WTC11 (cell line): Measurements from ENCODE around the gene LPAR2. TPM values are rescaled to one million over a fixed set of nuclear protein-coding genes. Genes with fewer than 3 reads are reported as not detected.

ENCODE experiments used
- ATAC-seq: fragments of 200-7000 bp; cut with Tn5 transposase; 2 replicates; pipeline ENCODE4 v1.10.0; 2021; ENCODE audit warnings: mild to moderate bottlenecking, moderate library complexity
- CTCF ChIA-PET: fragments of 300-600 bp; sonication (Branson Sonifier 250); formaldehyde crosslinking; loops from one replicate; lab custom pipeline; 2021; ENCODE audit warnings: antibody characterized with exemption; lab: Charles Lee
- POLR2A ChIA-PET: fragments of 350-600 bp; sonication (Branson Sonifier 250); formaldehyde crosslinking; loops from one replicate; lab custom pipeline; 2021; ENCODE audit warnings: antibody characterized with exemption; lab: Charles Lee
- DNase-seq: peaks from one replicate; pipeline ENCODE4 v3.0.0; 2021; ENCODE audit warnings: low spot score
- H3K27ac Mint-ChIP-seq: 2 replicates; pipeline ENCODE4 v1.8.0; 2021; ENCODE audit warnings: mixed read lengths
- H3K27me3 Mint-ChIP-seq: 2 replicates; pipeline ENCODE4 v1.8.0; 2021; ENCODE audit warnings: low read depth, mild to moderate bottlenecking, moderate library complexity, mixed read lengths
- H3K36me3 Mint-ChIP-seq: 2 replicates; pipeline ENCODE4 v1.8.0; 2021; ENCODE audit warnings: mixed read lengths
- H3K4me1 Mint-ChIP-seq: 2 replicates; pipeline ENCODE4 v1.8.0; 2022; ENCODE audit warnings: mixed read lengths
- H3K4me3 Mint-ChIP-seq: 2 replicates; pipeline ENCODE4 v1.8.0; 2021; ENCODE audit warnings: mild to moderate bottlenecking, moderate library complexity, mixed read lengths
- H3K9me3 Mint-ChIP-seq: 2 replicates; pipeline ENCODE4 v1.8.0; 2021; ENCODE audit warnings: mixed read lengths
- AFF4 ChIP-seq: sonication (generic); formaldehyde crosslinking; IDR thresholded peaks from 2 replicates; pipeline ENCODE4 v1.8.1; 2023; ENCODE audit warnings: mild to moderate bottlenecking, missing genetic modification reagents, borderline replicate concordance
- ATF1 ChIP-seq: sonication (generic); formaldehyde crosslinking; IDR thresholded peaks from 2 replicates; pipeline ENCODE4 v1.8.1; 2023; ENCODE audit warnings: mild to moderate bottlenecking, moderate library complexity, missing genetic modification reagents
- CREM ChIP-seq: sonication (generic); formaldehyde crosslinking; IDR thresholded peaks from 2 replicates; pipeline ENCODE4 v1.8.1; 2022; ENCODE audit warnings: mild to moderate bottlenecking, missing genetic modification reagents, moderate library complexity
- EMX1 ChIP-seq: fragments of 250-450 bp; sonication (Bioruptor Pico); IDR thresholded peaks from 2 replicates; pipeline ENCODE4 v1.8.0; 2021; ENCODE audit warnings: mild to moderate bottlenecking
- FOXP4 ChIP-seq: sonication (generic); formaldehyde crosslinking; IDR thresholded peaks from 2 replicates; pipeline ENCODE4 v1.8.0; 2022; ENCODE audit warnings: mild to moderate bottlenecking, missing genetic modification reagents
- GABPB1 ChIP-seq: sonication (generic); formaldehyde crosslinking; IDR thresholded peaks from 2 replicates; pipeline ENCODE4 v1.8.1; 2023; ENCODE audit warnings: mild to moderate bottlenecking, missing genetic modification reagents
- IRF2 ChIP-seq: sonication (generic); formaldehyde crosslinking; IDR thresholded peaks from 2 replicates; pipeline ENCODE4 v1.8.0; 2022; ENCODE audit warnings: low read depth, missing genetic modification reagents, borderline replicate concordance
- OVOL2 ChIP-seq: fragments of 250-450 bp; sonication (Bioruptor Pico); IDR thresholded peaks from 2 replicates; pipeline ENCODE4 v1.9.0; 2021; ENCODE audit warnings: mild to moderate bottlenecking, borderline replicate concordance
- SMAD4 ChIP-seq: sonication (generic); formaldehyde crosslinking; IDR thresholded peaks from 2 replicates; pipeline ENCODE4 v1.8.0; 2022; ENCODE audit warnings: mild to moderate bottlenecking, missing genetic modification reagents
- SOX15 ChIP-seq: fragments of 250-450 bp; sonication (Bioruptor Pico); IDR thresholded peaks from 2 replicates; pipeline ENCODE4 v1.9.0; 2021; ENCODE audit warnings: mild to moderate bottlenecking
- TP53 ChIP-seq: sonication (generic); formaldehyde crosslinking; IDR thresholded peaks from 2 replicates; pipeline ENCODE4 v1.8.1; 2023; ENCODE audit warnings: mild to moderate bottlenecking, missing genetic modification reagents
- USF2 ChIP-seq: sonication (generic); formaldehyde crosslinking; IDR thresholded peaks from 2 replicates; pipeline ENCODE4 v1.8.1; 2023; ENCODE audit warnings: mild to moderate bottlenecking, missing genetic modification reagents, moderate library complexity
- ZBTB21 ChIP-seq: sonication (generic); formaldehyde crosslinking; IDR thresholded peaks from 2 replicates; pipeline ENCODE4 v1.8.1; 2023; ENCODE audit warnings: mild to moderate bottlenecking, missing genetic modification reagents, borderline replicate concordance
- ZNF396 ChIP-seq: fragments of 250-450 bp; sonication (Bioruptor Pico); IDR thresholded peaks from 2 replicates; pipeline ENCODE4 v1.8.0; 2021; ENCODE audit warnings: mild to moderate bottlenecking, moderate library complexity, borderline replicate concordance
- ZNF671 ChIP-seq: fragments of 250-450 bp; sonication (Bioruptor Pico); IDR thresholded peaks from 2 replicates; pipeline ENCODE4 v1.8.0; 2021; ENCODE audit warnings: mild to moderate bottlenecking
- total RNA-seq: library from RNA; stranded (reverse); gene quantifications from 3 replicates; pipeline ENCODE4 v1.2.3, GENCODE V29; 2021
- TF ChIP-seq, protein P1 (sequence below): sonication (generic); formaldehyde crosslinking; conservative IDR thresholded peaks from 2 replicates; pipeline ENCODE4 v1.8.1; 2023; ENCODE audit warnings: mild to moderate bottlenecking, low read depth, missing genetic modification reagents, moderate library complexity

LPAR2 gene
- total RNA-seq, 1 experiment from 2014 or later: 44.5 TPM

GRCh38 chr19:19618219-19619051, 9.6 kb downstream of the LPAR2 start, which contains the start of gene PBX4 (continued):
- TF ChIP-seq ZNF671 (CRISPR knock-in tag) (no peak), EMX1 (no peak), OVOL2 (CRISPR knock-in tag) (no peak), GABPB1 (CRISPR knock-in tag) (no peak), SOX15 (CRISPR knock-in tag) (no peak), TP53 (CRISPR knock-in tag) (0 out of 2 replicates have a peak, but pooled peaks have one; percentile 37), USF2 (CRISPR knock-in tag) (0 out of 2 replicates have a peak, but pooled peaks have one; percentile 10), SMAD4 (no peak), ZBTB21 (CRISPR knock-in tag) (no peak), ATF1 (no peak)
- TF ChIP-seq, protein P1, sequence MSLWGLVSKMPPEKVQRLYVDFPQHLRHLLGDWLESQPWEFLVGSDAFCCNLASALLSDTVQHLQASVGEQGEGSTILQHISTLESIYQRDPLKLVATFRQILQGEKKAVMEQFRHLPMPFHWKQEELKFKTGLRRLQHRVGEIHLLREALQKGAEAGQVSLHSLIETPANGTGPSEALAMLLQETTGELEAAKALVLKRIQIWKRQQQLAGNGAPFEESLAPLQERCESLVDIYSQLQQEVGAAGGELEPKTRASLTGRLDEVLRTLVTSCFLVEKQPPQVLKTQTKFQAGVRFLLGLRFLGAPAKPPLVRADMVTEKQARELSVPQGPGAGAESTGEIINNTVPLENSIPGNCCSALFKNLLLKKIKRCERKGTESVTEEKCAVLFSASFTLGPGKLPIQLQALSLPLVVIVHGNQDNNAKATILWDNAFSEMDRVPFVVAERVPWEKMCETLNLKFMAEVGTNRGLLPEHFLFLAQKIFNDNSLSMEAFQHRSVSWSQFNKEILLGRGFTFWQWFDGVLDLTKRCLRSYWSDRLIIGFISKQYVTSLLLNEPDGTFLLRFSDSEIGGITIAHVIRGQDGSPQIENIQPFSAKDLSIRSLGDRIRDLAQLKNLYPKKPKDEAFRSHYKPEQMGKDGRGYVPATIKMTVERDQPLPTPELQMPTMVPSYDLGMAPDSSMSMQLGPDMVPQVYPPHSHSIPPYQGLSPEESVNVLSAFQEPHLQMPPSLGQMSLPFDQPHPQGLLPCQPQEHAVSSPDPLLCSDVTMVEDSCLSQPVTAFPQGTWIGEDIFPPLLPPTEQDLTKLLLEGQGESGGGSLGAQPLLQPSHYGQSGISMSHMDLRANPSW (CRISPR knock-in tag): no peak
- TF ChIP-seq, all 79 proteins: peak for 5

GRCh38 chr19:19615086-19615485, 12.9 kb downstream of the LPAR2 start:
- DNase-seq (no peak), ATAC-seq (no peak)
- ChIA-PET CTCF (interaction anchor here (0.9 to 2.9 kb wide), 3 partner anchors 29 to 61 kb away, joined by 3 to 14 read pairs (median 3); partner anchors contain the start of gene GMIP), POLR2A (no interaction called here)
- H3K9me3 Mint-ChIP-seq: no peaks in the 10 kb centered on the region
- peaks cover 29% of the 10 kb centered on the region for H3K27me3 Mint-ChIP-seq
- H3K4me3 Mint-ChIP-seq: no peak overlapping the region
- no peak overlapping the region for H3K27ac Mint-ChIP-seq
- H3K4me1 Mint-ChIP-seq: peaks cover 13% of the 10 kb centered on the region
- TF ChIP-seq AFF4 (CRISPR knock-in tag) (no peak), ZNF396 (CRISPR knock-in tag) (no peak), CREM (CRISPR knock-in tag) (no peak)
- no peaks in the 10 kb centered on the region for H3K36me3 Mint-ChIP-seq

- peaks cover 6% of the 10 kb centered on the region; the same call in 1 of the 2 replicates for H3K4me1 Mint-ChIP-seq
These were observed 14.5 kb downstream of the LPAR2 start for GRCh38 chr19:19613506-19613905.

More at GRCh38 chr19:19613506-19613905, 14.5 kb downstream of the LPAR2 start:
- Mint-ChIP-seq H3K27me3 (peaks cover 15% of the 10 kb centered on the region), H3K27ac (no peak overlapping the region; the same call in 1 of the 2 replicates), H3K36me3 (no peaks in the 10 kb centered on the region), H3K4me3 (no peak overlapping the region), H3K9me3 (no peaks in the 10 kb centered on the region)
- no peak for ATAC-seq
- DNase-seq: no peak
- ChIA-PET CTCF (interaction anchor here (0.6 to 2.9 kb wide), 4 partner anchors 39 to 81 kb away, joined by 3 to 14 read pairs (median 4); no protein-coding TSS in a partner anchor), POLR2A (interaction anchor here (0.7 kb wide), 1 partner anchor 556 kb away, joined by 3 read pairs; no protein-coding TSS in a partner anchor)
- TF ChIP-seq IRF2 (CRISPR knock-in tag) (no peak), FOXP4 (CRISPR knock-in tag) (no peak), USF2 (CRISPR knock-in tag) (no peak)
- TF ChIP-seq, all 79 proteins: peak for 0
